Fibroblast of peridontal ligament (primary cell): Measurements from ENCODE around the gene CNIH3.
A peak's percentile ranks its signal among the peaks of the same experiment; 100 is the strongest.

Source experiments
- DNase-seq: peaks from one replicate; pipeline ENCODE4 v3.0.0-alpha.2; 2010; ENCODE audit errors: extremely low read depth

CNIH3 gene

GRCh38 chr1:224770336-224770693, 154.2 kb downstream of the CNIH3 start:
- DNase-seq = peak; percentile 88

GRCh38 chr1:224773646-224774045, 157.5 kb downstream of the CNIH3 start:
- DNase-seq = no peak

- DNase-seq = no peak
Observed at GRCh38 chr1:224774378-224774777, 158.3 kb downstream of the CNIH3 start.

- DNase-seq = no peak
Observed at GRCh38 chr1:224777180-224777579, 161.1 kb downstream of the CNIH3 start.

- no peak for DNase-seq
Observed at GRCh38 chr1:224779536-224779935, 163.4 kb downstream of the CNIH3 start.

DNA sequence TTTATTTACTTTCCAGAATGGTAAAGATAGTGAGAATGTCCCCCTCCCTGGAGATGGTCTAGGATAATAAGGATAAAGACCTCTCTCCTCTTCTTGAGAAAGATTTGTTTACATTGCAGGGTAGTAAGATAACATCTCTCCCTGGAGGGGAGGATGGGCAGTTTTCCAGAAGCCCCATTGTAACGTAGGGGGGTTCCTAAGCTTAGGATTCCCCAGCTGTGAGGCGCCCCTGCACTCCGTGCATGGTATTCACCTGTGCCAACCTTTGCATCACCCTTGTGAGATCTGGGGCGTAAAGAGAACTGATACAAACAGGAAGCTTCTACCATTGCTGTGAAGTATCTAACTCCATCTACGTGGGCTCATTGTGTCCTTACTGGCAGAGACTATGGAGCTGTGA, 164.6 kb downstream of the CNIH3 start:
- DNase-seq = no peak

DNA sequence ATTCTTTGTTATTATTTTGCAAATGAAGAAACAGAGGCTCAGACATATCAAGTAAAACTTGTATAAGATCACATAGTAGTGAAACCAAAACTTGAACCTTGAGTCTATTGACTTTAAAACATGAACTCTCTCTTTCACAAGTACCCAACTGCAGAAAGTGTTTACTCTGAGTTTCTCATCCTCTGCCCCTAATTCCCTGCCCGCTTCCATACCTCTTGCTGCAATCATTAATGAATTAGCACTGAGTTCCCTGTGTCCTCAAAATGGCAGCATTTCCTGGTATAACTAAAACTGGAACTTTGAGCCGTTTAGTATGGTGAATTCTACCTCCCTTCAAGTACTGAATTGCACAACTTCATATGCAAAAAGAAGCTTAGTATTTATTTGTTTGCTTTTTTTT, 165.7 kb downstream of the CNIH3 start:
- no peak for DNase-seq

DNA sequence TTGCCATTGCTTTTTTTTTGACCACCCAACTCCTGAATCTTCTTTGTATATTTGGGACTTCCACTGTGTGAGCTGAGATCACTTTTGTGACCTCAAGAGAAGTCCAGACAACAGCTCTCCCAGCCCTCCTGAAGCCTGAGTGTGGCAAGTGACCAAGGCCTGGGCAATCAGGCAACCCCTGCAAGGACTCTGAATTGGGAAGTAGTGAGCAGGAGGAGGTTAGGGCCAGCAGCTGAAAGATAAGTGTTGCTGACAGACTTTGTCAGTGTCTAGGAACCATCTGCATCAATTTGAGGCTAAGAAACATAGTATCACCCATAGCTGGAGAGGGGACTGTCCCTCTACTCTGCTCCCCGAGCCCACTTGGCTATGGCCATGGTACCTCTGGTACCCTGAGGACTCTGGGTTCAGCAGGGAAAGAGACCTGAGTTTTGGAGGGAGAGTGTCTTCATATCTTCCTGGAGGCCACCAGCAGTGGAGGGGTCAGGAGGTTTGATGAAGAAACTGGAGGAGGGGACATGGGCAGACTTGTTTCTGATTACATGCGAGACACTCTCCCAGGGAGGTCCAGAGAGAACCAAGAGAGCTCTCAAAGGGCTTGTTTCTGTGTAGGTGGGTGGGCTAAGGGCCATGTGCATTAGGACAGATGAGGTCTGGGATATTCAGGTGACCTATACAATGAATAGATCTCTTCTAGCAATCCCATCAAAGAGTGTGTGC, 166.3 kb downstream of the CNIH3 start:
- DNase-seq = no peak

DNA sequence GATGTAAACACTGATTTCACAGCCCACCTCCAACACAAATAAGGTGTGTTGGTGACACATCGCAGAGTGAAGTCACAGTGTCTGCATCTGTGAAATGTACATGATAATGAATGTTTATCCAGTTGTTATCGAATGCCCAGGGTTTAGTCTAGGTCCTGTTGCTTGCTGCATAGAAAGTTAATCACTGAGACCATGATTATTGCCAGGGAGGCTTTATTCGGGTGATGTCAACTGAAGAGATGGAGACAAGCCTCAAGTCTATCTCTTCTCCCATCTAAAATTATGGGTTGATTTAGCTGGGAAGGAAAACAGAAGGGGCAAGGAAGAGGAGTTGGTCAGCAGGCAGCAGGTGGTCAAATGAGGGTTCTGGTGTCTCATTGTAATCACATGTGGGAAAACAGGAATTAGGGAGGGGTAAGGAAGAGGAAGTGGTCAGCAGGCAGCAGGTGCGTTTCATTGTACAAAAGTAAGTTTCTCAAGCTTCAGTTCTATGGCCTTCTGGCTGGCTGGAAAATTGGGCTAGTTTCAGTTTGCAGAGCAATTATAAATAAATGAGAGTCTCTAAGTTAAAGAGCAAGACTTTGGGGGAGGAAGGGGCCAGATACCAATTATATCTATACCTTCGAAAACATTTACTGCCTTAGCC, 167.0 kb downstream of the CNIH3 start:
- DNase-seq = no peak

DNA sequence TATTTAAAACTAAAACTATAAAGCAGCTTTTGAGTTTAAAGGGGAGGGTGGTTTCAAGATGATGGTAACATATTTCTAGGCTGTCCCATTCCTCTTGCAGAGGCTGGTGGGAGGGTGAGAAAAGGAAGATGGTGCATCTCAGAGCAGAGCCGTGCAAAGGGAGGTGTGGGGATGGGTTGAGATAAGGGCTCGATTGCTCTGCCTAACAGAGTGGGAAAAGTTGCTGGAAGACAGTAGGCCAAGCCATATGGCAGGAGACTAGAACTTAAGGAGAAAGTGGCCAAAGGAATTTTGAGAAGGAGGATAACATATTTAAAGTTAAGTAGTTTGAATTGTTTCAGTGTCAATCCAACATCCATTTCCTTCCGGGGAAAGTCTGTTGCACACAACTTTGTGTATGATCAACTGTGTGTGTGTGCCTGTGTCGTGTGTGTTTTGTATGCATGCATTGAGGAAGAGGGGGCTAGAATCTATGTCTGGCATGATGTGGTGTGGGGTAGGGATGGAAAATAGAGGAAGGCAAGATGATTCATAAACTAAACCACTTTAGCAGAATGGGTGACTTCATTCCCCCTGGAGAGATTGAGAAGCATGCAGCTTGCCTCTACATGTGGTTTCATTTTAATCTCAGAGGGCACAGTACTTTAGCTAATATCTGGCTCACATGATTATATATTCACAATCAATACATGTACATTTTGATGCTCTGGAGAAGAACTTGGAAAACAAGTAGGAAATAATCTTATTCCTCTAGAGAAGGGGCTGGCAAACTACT, 168.3 kb downstream of the CNIH3 start:
- peak; percentile 95 for DNase-seq

DNA sequence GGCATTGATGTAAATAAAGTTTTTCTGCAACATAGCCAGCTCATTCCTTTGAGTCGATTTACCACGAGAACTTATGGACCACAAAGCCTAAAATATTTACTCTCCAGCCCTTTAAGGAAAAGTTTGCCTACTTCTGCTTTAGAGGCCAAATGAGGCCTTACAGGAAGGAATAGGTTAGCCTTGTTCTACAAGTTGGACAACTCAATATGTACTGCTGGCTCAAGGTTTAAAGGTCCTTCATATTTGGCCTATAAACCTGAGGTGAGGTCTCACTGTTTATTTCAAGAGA, 168.9 kb downstream of the CNIH3 start:
- no peak for DNase-seq

GRCh38 chr1:224785622-224786021, 169.5 kb downstream of the CNIH3 start:
- no peak for DNase-seq

DNA sequence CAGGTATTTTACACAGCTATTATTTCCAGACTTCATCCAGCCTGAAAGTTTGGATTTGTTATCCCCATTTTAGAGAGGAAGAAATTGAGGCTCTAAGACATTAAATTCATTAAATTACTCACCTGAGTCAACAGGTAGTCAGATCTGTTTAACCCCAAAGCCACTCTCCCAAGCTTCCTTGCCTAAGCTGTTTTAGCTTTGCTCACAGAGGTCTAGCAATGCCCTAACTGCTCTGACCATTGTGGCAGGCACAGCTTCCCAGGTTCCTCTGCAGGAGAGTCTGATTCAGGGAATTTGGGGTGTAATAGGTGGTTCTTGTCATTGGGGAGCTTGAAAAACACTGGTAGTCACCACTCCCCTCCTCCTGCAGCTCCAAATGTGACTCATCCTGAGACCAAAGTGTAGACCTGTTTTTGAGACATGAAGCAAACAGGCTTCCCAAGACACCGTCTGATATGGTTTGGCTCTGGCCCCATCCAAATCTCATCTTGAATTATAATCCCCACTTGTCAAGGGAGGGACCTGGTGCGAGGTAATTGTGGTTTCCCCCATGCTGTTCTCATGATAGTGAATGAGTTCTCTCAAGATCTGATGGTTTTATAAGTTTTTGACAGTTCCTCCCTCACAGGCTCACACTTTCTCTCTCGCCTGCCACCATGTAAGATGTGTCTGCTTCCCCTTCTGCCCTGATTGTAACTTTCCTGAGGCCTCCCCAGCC, 170.6 kb downstream of the CNIH3 start:
- DNase-seq = peak; percentile 22

DNA sequence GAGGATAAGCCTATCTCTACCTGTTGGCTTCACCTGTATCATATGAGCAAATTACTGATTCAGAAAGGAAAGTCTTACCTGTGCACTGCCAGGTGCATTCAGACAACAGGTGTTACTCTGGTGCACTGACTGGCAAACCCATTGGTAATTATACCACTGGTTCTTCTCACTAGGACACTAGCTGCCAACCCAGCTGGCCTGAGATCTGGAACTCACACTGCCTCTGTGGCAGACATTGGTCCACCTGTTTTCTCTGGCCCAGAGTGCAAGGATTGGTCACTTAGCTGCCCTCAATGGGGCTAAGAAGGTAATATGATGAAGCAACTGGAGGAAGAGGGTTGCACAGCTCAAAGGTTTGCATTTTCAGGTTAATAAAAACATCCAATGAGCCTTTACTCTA, 173.2 kb downstream of the CNIH3 start:
- no peak for DNase-seq
